HG03558 (cell line): ENCODE results near the gene CIART.
A peak's percentile ranks its signal among the peaks of the same experiment; 100 is the strongest.

ENCODE experiments used
- ATAC-seq: cut with Tn5 transposase; IDR thresholded peaks from one replicate; pipeline ENCODE4 v1.9.1; 2021; ENCODE audit warnings: moderate number of reproducible peaks; ENCODE audit not compliant: unreplicated experiment; ENCODE audit errors: extremely low read depth

The CIART gene

GRCh38 chr1:150259758-150260669 lies 22.3 kb upstream of the CIART start:
- no peak for ATAC-seq

- ATAC-seq = no peak
Measured at GRCh38 chr1:150261367-150261766, 21.0 kb upstream of the CIART start.

GRCh38 chr1:150262388-150263320 lies 19.7 kb upstream of the CIART start:
- ATAC-seq = no peak

- no peak for ATAC-seq
Measured at GRCh38 chr1:150263549-150263948, 18.8 kb upstream of the CIART start.

GRCh38 chr1:150267896-150268295 lies 14.5 kb upstream of the CIART start:
- ATAC-seq = no peak

- no peak for ATAC-seq
Measured at GRCh38 chr1:150268340-150268704, 14.0 kb upstream of the CIART start.

- ATAC-seq = peak; percentile 69
Measured at GRCh38 chr1:150268705-150269403, 13.5 kb upstream of the CIART start, which contains the start of gene APH1A. Gene APH1A (minus strand): TSS chr1:150269016. CDS start chr1:150268810, 206 bp downstream.

GRCh38 chr1:150269451-150269850 lies 12.9 kb upstream of the CIART start:
- ATAC-seq = no peak

GRCh38 chr1:150271291-150271959 lies 10.9 kb upstream of the CIART start:
- no peak for ATAC-seq

GRCh38 chr1:150273311-150273710 lies 9.0 kb upstream of the CIART start:
- no peak for ATAC-seq

GRCh38 chr1:150280138-150280707 lies 2.1 kb upstream of the CIART start:
- no peak for ATAC-seq

- ATAC-seq = no peak
Measured at GRCh38 chr1:150281221-150281757, 1.1 kb upstream of the CIART start.

- no peak for ATAC-seq
Measured at GRCh38 chr1:150282558-150282958, 204 bp downstream of the CIART start.

- ATAC-seq = no peak
Measured at GRCh38 chr1:150283260-150283659, 906 bp downstream of the CIART start.

- no peak for ATAC-seq
Measured at GRCh38 chr1:150288382-150288781, 6.0 kb downstream of the CIART start.

GRCh38 chr1:150288822-150289221 lies 6.5 kb downstream of the CIART start:
- ATAC-seq = no peak

GRCh38 chr1:150293433-150294253 lies 11.3 kb downstream of the CIART start, which contains the start of gene MRPS21:
Gene MRPS21 (plus strand): TSS chr1:150293861. CDS start chr1:150294367, 506 bp downstream.
- ATAC-seq = no peak

GRCh38 chr1:150295476-150295875 lies 13.1 kb downstream of the CIART start:
- ATAC-seq = no peak
